HG03558 (cell line): ENCODE data around the gene LPP.

Experiments used
- ATAC-seq: cut with Tn5 transposase; IDR thresholded peaks from one replicate; pipeline ENCODE4 v1.9.1; 2021; ENCODE audit warnings: moderate number of reproducible peaks; ENCODE audit not compliant: unreplicated experiment; ENCODE audit errors: extremely low read depth

Gene LPP

GRCh38 chr3:188740010-188740409 is 586.1 kb downstream of the LPP start:
- ATAC-seq = no peak

DNA sequence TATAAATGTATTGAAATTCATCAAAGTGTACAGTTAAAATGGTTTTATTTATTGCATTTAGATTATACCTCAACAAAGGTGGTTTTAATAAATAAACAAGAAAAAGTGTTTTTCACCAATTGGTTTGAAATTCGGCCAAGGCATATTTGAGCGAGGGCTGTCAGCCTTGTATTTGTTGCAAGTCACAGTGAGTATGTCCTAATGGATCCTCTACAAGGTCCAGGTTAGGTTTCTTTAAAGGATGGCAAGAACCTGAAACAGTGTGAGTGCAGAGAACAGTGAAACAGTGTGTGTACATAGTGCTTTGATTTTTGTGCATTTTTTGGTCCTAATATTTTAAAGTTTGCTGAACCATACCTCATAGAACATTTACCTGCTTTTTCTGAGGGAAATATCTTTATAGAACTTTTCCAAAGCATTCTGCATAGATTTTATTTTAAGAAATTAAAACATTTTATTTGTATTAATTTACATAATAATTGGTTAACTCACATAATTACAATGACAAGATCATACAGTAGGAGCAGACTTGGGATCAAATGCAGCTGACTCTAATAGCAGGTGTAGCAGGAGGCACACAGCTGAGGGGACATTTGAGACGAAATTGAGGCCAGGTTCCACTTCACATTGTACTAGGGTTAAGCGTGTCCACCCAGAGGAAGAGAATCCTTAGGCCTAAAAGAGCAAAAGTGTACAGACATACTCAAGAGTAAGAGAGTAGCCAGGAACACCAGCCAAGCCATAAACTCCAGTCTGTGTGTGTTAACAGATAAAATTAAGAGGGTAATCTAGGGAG is 589.0 kb downstream of the LPP start:
- ATAC-seq = no peak

- no peak for ATAC-seq
Measured at GRCh38 chr3:188744166-188744565, 590.2 kb downstream of the LPP start.

DNA sequence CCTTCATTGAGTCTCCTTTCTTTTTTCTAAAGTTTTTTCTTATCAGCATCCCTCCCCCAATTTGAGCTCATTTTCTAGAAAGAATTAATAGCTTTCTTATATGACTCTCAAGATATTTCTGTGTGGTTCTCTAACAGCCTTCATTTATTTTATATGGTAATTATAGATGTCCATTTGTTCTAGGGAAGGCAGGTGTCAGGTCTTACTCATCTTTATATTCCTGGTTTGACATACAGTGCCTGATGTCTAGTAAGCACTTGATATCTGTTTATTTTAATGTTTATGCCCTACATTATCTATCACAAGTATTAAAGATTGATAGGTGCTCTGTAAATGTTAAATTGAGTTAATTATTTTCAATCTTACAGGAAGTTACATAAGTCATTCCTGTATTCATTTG is 591.1 kb downstream of the LPP start:
- ATAC-seq = no peak

DNA sequence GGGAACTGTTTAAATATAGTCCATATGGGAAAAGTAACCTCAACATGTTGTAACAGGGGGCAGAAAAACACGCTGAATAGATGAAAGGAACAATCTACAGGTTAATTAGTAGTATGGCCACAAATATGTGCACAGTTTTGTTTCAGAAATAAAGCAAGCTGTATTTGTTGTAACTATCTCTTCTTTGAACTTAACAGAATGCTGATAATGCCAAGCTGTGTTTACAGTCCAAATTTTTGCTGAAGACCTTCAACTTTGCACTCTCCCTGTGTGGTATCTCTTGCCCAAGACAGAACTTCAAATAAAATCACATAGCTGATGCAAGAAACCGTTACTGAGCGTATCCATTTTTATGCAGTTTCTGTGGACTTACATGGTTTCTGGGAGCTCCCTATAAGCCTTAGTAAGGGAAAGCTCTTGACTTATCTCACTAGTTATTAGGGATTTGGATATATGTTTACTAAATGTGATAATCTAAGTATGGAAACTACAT is 592.4 kb downstream of the LPP start:
- no peak for ATAC-seq

DNA sequence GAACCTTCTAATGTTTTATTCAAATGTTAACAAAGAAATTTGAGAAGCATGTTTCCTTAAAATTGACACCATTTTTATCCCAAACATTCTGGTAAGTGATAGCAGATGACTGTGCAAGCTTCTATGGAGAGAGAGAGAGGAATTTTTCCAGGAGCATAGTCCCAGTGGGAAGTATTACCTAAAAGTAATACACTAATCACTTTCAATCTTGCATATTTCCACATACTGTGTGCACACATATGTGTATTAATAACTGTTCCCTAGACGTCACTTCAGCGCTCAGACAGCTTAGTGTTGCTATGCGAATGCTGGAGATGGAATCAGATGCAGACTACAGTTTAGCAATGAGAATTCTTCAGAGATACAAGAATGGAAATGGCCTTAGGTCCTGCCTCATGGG is 593.5 kb downstream of the LPP start:
- no peak for ATAC-seq

- no peak for ATAC-seq
Measured at GRCh38 chr3:188749010-188749617, 595.2 kb downstream of the LPP start.

DNA sequence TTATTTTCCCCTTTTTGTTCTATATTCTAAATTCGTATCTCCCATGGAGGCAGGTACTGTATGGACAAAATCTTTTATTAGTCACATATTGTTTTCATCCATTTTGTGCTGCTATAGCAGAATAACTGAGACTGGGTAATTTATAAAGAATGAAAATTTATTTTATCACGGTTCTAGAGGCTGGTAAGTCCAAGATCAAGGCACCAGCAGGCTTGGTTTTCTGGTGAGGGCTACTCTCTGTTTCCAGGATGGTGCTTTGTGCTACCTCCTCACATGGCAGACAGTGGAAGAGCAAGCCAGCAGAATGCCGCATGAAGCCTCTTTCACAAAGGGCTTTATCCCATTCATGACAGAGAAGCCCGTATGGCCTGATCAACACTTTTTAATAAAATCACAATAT is 595.9 kb downstream of the LPP start:
- ATAC-seq = no peak

GRCh38 chr3:188750617-188751016 is 596.7 kb downstream of the LPP start:
- no peak for ATAC-seq

- ATAC-seq = peak; percentile 10
Measured at GRCh38 chr3:188752850-188753249, 598.9 kb downstream of the LPP start.

DNA sequence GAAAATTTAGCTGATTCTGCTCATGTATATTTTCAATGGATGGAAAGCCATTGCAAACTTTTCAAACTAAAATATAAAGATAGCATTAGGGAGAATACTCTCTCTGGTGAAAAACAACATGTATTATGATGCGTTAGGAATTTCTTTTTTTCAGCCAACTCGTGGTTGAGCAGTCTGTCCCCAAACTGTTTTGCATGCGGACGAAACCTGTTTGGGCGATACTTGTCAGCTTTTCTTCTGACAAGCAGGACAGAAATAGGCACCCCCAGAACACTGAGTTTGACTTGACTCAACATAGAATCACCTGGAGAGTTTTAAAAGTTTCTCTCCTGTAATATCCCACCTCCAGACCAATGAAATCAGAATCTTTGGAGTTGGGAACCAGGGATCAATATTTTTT is 600.3 kb downstream of the LPP start:
- no peak for ATAC-seq

DNA sequence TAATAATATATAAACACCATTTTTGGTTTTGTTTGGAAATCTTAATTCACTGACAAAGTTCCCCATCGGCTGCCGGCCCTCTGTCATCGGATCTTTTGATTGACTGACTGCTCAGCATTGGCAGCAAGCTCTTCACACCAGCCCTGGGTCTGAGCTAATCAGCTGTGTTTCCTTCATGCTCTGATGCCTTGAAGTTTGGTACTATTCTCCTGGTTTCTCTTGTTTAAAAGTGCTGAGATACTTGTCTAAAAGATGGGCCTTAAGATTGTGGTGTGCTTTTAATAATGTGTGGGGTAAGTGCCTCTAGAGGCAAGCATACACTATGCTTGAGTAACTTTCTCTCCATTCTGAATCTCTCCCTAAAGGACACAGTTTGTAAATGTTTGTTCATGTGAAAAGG is 602.3 kb downstream of the LPP start:
- no peak for ATAC-seq

- no peak for ATAC-seq
Measured at GRCh38 chr3:188759336-188760005, 605.5 kb downstream of the LPP start.

DNA sequence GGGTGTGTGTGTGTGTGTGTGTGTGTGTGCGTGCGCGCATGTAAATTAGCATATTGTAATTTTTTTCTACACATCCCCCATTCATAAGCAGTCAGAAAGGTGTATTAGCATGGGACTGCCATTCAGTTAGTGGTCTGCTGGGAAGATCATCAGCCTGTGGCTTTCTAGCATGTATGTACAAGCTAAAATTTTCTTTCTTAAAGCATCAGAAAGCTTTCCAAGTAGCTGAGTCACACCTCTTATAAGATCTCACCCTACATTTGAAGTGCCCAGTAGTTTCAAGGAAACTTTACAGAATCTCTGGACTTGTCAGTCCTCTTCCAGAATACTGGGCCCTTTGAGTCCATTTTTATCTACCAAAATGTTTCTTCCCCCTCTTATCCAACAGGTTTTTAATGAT is 606.5 kb downstream of the LPP start:
- ATAC-seq = no peak

DNA sequence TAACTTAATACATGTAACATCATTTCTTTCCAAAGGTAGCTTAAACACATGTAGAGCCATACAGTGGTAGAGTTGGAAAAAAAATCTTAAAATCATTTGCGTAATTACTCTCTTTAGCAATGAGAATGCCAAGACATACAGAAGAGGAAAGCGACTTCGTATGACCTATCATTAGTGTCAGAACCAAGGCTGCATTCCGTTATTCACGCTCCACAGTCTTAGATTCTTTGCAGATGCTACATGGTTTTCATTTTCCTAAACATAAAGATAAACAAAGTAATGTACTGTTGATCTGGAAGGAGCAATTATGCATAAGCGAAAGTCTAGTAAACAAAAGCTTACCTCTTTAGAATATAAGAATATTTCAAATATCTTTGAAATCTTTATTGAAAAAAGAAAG is 607.5 kb downstream of the LPP start:
- no peak for ATAC-seq

DNA sequence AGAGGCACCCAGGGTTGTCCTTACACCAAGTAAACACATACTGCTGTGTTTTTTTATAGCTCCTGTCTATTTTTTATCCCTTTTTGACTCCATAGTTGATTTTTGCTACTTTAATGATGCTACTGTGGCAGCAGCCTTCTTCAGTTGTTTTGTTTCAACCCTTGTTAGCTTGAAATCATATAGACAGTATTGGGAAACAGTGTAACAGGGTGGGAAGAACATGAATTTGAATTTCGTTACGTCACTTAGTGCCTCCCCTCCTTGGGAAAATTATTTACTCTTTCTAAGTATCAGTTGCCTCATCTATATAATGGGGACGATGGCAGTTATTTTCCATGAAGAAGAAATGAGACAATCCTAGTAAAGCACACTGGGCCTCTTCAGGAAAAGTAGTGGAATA is 608.0 kb downstream of the LPP start:
- ATAC-seq = no peak

DNA sequence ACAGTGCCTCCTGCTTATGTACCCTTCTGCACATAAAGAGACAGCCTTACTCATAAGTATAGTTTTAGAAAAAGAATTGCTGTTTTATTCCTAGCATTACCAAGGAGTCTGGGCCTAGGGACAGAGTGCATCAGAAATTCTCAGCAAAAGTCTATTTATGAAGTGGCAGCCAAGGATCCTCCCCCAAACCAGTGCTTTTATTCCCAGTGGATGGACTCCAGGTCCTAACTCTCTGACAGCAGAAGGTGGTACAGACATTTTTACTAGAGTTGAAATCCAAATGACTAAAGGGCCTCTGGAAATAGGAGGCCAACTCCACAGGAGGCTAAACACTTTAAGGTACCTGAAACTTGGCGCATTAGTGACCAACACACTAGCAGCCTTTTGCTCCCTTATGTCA is 610.7 kb downstream of the LPP start:
- ATAC-seq = no peak

DNA sequence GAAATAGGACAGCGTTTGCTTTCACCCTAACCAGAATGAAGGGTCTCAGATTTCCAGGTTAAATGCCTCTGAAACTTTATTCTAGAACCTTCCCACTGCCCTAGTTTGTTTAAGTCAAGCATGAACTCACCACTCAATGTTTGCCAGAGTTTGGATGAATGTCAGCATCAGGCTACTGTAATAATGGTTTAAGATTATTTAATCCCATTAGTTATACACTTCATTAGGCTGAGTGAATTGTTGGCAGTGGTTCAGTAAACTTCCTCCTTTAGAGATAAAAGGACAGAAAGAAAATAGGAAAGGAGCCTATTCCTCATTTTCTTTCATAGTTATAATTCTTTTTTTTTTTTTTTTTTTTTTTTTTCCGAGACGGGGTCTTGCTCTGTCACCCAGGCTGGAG is 615.9 kb downstream of the LPP start:
- ATAC-seq = no peak

DNA sequence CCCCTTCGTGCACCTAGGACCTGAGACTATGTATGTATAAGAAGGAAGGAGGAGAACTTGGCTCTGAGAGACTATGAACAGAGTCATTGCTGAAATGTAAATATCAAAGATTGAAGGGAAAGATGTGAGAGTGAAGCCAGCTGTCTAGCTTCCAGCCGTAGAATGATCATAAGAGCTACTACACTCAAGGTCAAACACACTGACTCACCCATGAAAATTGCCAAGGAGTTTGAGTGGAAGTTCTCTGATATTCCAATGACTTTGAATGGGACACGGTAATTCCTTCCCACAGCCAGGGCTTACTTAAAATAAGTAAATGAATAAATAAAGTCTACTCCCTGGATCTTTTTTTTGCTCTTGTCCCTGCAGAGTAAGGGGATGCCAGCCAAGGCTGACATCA is 618.9 kb downstream of the LPP start:
- no peak for ATAC-seq

DNA sequence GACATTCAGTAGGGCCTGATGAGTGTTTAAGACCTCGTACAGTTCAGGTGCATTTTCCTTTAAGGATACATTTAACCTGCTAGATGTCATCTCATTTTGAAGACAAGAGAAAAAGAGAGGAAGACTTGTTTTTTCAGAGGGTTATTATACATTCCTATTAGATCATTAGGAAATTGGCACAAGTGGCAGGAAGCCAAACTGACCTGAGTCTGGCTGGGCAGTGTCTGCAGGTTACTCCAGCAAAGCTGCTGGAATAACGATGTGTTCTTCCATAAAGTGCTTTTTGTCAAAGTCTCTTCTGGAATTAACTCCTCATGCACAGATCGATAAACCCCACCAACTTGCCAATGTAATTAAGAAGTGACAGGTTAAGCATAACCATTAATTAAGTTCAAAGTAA is 621.5 kb downstream of the LPP start:
- no peak for ATAC-seq

GRCh38 chr3:188776447-188776846 is 622.5 kb downstream of the LPP start:
- no peak for ATAC-seq
